ENCODE measurements around the gene GDE1.

The GDE1 gene

DNA sequence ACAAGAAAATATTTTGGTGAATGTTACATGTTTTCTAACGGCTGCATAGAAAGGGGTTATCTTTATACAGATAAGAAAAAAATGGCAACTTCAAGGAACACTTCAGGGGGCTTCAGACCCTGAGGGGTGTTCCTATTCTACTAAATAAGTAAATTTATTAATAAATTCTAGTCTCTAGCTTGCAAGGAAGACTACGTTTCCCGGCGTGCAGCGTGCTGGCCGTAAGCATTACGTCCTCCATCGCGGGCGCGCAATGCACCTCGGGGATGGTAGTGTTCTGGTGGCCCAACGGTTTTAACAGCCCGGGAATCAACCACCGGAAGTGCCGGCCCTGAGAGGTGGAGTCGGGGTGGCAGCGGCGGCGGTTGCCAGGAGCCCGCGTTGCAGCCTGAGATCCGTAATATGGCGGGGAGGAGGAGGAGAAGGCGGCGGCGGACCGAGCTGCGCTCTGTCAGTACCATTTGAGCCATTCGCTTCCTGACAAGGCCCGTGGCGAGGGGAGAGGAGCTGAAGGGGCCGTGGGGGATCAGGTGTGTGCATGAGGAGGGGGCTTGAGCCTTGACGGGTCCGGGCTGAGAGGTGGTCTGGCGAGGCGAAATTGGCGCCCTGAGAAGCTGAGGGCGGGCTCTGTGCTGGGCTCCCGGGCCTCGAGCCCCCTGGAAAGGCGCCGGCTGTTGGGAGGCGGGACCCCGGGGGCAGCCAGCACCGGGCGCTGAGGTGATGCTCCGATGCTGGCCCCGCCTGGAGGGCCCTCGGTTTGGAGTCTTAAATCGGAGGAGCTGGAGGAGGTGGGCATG is 1.9 kb upstream of the GDE1 start, which contains the start of gene CCP110:
Gene CCP110 (plus strand): TSS at position 384 of the 797 bp plus-strand sequence. CDS start 3,940 bp downstream, outside the sequence.
- peak; percentile 96 for DNase-seq

DNA sequence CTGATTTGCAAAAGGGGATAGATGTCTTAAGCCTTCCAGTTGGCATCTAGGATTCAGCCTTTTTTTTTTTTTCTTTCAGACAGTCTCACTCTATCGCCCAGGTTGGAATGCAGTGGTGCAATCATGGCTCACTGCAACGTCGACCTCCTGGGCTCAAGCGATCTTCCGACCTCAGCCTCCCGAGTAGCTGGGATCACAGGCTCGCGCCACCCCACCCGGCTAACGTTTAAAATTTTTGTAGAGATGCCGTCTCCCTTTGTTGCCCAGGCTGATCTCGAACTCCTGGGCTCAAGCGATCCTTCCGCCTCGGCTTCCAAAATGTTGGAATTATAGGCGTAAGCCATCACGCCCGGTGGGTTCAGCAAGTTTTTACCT is 1.3 kb upstream of the GDE1 start:
- peak; percentile 1 for DNase-seq

DNA sequence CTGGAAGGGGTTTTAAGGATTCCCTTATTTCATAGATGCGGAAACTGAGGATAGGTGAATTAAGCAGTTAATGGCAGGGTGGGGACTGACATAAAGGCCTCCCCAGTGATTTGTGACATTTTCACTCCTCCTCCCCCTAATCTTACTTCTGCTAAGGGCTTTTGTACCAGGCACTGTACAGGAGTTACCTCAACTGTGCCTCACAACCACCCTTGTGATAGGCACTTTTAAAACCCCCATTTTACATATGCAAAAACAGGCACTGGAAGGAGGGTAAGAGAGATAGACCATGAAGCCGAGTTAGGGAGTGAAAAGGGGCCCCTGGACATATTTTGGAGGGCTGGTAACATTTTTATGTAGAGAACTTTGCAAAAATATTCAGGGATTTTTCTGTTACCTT is 862 bp upstream of the GDE1 start:
- no peak for DNase-seq

DNA sequence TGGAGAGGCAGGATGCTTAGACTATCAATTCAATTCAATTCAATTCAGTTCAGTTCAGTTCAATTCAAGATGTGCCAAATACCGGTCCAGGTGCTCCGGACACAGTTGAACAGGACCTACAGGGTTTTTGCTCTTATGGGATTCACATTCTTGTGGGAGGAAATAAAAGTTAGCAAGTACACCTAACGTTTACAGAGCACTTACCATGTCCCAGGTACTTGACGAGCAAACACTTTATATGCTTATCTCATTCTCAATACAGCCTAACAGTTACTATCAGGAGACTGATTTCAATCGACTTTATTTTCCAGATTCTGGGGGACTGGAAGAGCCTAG is 467 bp upstream of the GDE1 start:
- DNase-seq: no peak

DNA sequence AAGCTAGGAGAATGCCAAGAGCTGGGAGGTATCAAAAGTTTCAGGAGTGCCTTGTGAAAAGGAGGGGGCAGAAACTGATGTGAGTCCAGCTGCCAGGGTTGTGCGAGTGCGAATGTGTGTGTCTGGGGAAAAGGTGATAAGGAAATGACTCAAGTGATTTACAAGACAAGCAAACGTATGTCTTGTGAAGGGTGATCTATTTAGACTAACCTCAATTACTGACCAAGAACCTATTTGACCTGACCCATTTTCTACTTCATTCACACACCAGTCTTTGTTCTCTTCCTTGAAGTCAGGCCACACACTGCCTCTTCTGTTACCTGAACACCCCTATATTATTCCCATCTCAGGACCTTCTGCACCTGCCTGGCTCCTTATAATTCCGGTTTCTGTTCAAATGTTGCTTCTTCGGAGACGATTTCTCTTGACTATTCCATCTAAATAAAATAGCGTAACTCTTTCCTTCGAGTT is 1.0 kb downstream of the GDE1 start:
- peak; percentile 3 for DNase-seq

DNA sequence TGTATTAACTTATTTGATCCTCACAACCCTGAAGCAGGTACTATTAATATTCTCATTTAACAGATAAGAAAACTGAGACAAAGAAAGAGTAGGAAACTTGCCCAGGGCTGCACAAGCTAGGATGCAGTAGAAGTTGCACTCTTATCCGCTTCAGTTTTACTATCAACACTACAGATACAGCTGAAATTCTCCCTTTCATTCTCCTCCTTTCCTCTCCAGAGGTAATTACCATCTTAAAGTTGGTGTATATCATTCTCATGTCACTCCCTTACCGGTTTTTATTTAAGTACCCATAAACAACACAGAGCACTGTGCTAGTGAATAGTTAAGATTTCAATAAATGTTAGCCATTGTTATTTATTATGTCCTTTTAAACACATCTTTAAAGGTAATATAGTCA is 3.5 kb downstream of the GDE1 start:
- DNase-seq: no peak

DNA sequence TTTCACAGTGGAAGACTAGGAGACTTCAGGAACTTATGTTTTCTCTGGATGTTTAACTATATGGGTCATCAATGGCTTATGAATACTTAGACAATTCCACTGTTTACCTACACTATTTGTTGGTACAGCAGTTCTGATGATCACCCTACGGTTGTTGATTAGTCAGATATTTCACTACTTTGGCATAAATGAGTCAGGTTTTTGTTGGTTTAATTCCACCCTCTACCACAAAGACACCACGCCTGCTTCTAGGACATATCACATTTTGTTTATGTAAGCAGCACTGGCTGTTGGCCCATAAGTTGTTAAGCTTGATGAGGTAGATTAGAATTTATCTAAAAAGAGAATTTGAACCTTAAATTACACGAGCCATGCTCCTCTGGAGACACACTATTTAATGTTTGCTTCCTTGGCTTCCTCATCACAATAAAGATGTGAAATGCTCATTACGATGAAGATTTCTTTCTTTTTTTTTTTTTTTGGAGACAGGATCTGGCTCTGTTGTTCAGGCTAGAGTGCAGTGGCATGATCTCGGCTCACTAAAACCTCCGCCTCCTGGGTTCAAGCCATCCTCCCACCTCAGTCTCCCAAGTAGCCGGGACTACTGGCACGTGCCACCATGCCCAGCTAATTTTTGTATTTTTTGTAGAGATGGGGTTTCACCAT is 4.3 kb downstream of the GDE1 start:
- DNase-seq: no peak

DNA sequence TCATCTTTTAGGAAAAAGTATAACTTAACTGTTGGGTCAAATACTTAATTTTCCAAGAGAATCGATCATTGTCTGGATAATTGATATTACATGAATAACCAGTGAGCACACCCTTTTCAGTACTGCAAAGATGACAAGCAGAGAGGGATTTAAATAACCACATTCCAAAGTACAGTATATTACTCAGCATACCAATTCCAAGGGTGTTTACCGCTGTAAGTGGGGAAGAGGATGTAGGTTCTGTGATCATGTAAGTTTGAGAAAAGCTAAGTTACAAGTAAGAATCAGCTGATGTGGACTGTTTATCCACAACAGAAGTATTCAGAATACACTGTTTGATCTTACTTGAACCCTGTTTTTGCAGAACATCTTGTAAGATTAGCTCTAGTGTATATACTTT is 6.1 kb downstream of the GDE1 start:
- no peak for DNase-seq

DNA sequence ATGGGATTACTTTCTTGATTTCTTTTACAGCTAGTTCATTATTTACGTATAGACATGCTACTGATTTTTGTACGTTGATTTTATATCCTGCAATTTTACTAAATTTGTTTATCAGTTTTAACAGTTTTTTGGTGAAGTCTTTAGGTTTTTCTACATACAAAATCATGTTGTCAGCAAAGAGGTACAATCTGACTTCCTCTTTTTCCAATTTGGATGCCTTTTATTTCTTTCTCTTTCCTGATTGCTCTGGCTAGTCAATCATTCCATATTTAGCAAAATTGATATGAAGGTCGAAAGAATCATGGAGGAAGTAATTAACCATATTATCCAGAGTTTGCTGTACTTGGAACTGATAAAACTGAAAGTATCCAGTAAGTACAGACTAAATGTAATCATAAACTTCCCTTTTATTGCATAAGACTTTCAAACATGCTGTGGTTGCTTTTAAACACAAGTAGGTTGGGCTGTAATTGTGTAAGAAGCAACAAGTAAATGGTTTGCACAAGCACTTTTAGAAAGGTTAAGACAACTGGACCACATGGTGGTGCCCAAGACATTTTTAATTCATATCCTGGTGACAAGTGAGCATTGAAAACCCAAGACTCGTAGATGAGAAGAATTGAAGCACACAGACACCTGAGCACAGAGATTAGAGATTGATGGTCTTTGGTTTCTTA is 8.4 kb downstream of the GDE1 start:
- no peak for DNase-seq

DNA sequence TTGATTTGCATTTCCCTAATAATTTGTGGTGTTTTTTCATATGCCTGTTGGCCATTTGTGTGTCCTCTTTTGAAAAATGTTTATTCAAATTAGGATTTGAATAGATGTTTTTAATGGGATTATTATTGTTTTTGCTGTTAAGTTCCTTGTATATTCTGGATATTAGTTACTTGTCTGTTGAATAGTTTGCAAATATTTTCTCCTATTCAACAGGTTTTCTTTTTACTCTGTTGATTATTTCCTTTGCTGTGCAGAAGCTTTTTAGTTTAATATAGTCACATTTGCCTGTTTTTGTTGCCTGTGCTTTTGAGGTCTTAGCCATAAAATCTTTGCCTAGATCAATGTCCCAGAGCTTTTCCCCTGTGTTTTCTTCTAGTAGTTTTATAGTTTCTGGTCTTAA is 9.6 kb downstream of the GDE1 start:
- DNase-seq: no peak

DNA sequence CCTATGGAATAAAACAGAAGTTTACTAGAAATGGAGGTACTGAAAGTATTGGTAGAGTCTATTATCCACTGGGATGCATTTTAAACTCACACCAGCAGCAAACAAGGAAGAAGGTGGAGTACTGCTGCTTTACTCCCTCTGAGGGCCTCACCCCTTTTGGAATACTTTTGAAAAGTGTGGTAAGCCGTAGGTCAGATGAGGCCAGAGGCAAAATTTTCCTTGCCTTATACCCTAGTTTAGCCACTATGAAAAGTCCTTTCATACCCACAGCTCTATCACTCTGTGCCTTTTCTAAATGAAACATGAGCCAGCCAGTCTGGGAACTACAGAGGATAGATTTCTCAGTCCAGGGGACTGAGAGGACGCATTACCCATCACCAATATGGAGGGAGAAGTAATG is 14.0 kb downstream of the GDE1 start:
- no peak for DNase-seq

DNA sequence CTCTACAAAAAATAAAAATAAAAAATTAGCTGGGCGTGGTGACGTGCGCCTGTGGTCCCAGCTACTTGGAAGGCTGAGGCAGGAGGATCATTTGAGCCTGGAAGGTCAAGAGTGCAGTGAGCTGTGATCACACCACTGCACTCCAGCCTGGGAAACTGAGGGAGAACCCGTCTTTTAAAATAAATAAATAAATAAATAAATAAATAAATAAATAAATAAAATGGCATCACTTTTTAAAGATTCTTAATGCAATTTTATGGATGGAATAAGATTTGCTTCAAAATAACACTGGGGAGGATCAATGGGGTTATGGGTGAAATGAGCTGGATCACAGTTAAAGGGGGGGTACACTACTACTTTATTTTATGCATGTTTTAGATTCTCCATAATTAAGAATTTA is 14.9 kb downstream of the GDE1 start:
- no peak for DNase-seq

DNA sequence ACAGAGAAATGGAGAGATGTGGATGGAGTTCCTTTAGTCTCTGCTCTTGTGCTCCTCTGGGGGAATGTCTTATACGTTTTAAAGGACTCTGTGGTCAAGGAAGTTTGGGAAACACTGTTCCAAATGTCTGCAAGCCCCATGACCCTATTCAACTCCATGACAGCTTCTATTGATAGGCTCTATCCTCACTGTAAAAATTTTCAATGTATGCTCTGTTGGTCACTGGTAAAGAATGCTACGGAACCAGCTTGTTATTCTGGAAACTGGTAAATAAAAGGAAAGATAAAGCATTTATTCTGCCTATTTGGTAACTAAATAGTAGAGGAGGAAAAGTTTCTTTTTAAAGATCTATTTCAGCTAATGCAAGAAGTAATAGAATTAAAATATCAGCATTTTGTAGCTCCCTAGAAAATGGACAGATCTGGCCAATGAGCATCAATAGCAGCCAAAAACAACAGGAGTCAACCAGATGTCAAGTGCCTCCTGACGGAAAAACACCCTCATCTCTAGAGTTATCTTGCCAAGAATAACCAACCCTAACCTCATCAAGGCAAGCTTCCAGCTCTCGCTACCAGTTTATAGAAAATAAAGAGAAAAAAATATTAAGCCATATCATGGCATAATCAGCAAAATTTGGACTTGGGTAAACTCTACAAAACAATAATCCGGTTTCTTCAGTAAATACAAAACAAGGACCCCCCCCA is 16.1 kb downstream of the GDE1 start:
- no peak for DNase-seq

DNA sequence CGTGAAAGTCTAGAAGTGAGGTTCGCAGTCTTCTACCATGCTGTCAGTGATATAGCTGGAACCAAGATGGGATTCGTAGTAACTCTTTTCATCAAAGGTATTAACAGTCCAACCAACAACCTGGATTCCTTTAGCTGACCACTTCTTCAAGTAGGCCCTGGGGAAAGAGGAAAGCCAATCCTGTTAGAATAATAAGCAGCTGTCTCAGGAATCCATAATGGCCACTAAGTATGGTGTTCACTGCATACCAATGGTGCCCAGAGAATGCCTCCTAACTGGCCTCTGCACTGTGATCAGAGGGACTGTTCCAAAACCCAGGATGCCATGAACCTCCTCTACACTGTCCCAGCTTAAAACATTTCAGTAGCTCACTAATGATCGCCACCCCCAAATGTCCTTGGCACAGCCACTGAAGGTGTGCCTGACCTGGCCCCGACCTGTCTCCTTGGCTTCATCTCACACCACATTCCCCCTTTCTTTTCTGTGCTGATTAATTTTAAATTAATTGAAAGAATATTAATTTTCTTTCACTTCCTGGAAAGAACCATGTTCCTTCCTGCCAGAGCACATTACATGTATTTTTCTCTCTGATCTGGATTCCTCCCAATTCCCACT is 18.3 kb downstream of the GDE1 start:
- DNase-seq: no peak

DNA sequence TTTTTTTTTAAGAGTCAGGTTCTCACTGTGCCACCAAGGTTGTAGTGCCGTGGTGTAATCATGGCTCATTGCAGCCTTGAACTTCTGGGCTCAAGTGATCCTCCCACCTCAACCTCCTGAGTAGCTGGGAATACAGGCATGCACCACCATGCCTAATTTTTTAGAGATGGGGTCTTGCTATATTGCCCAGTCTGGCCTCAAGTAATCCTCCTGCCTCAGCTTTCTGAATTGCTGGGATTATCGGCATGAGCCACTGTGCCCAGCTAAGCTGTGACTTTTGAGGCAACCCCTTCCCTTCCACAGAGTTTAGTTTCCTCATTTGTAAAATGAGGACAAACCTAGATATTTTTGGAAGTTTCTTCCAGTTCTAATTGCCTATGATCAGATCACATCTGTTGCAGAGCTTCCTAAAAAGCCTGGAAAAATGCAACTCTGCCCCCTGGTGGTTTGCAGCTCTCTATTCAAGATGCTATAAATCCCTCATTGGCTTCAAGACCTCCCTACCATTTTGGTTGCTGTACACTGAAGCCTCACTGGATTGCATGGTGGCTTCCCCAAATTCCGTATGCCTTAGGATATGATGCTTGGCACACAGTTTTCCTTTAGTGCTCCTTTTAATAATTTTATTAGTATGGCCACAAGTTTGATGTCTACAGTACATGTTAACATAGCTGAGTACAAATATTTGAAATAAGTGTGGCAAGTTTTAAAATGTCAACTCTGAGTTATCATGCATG is 19.3 kb downstream of the GDE1 start:
- DNase-seq: peak; percentile 75

DNA sequence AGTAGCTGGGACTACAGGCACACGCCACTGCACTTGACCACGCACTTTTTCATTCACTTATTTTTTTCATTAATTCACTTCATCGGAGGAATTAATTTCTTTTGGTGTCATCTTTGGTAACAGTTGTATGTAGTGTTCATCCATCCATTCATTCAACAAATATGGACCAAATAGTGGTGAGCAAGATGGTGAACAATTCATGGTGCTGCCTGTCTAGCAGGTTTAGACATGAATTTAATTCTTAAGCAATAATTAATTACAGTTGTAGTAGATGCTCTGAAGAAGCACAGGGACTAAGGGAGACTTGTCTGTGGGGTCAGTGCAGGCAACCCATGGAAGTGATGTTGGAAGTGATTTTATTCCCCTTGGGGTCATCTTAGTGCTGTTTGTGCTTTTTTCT is 22.4 kb downstream of the GDE1 start:
- no peak for DNase-seq

DNA sequence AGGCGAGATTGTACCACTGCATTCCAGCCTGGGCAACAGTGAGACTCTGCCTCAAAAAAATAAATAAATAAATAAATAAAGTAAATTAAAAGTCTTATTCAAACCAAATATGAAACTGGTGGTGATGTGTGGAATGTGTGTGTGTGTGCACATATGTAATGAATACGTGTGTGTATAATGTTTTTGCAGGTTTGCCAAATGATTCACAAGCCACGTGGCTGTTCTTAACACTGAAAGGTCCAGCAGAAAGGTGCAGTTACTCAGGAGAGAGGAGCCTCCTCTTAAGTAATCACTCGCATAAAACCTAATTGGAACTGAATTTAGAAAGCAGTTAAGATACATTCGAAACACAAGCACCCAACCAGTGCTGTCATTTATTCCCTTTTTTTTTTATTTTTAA is 22.9 kb downstream of the GDE1 start:
- no peak for DNase-seq

DNA sequence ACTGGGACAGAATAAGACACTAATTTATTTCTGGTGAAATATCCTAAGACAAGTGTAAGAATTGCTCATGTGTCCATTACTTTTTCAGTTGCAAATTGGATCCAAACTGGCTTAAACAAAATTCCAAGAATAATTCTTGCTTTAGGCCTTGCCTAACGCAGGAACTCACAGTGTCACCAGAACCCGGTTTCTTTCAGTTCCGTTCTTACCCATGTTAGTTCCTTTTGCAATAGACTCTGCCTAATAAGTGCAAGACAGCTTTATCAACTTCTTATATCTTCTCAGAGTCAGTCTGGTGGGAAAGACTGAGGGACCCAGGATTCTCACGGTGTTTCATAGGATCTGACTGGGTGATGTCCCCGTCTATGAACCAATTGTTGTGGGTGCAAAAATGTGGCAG is 24.7 kb downstream of the GDE1 start:
- no peak for DNase-seq

DNA sequence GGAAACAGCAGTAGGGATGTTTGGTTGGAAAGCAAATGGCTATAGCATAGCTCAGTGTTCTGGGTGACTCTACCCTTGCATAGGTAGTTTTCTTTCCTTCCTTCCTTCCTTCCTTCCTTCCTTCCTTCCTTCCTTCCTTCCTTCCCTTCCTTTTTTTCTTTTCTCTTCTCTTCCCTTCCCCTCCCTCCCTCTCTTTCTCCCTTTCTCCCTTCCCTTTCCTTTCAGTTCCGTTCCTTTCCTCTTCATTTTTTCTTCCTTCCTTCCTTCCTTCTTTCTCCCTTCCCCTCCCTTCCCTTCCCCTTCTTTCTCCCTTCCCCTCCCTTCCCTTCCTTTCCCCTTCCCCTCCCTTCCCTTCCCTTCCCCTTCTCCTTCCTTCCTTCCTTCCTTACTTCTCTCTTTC is 31.3 kb downstream of the GDE1 start:
- DNase-seq: no peak

DNA sequence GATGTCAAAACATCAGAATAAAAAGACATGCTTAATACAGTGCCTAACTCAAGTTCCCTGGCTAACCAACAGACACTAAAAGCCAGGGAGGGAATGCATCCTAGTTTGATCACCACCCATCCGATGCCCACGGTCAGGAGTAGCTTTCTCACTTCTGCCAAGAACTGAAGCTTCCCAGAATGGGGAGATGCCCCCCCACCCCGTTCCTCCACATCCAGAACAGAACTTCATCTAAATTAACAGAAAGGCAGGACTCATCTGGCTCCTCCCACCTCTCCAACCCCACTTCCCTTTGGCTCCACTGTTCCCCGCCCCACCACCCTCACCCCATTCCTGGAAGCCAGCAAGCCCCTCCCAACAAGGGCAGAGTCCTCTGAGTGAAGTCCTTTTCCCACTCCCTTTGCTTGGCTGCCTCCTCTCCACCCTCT is 33.7 kb downstream of the GDE1 start:
- DNase-seq: no peak

DNA sequence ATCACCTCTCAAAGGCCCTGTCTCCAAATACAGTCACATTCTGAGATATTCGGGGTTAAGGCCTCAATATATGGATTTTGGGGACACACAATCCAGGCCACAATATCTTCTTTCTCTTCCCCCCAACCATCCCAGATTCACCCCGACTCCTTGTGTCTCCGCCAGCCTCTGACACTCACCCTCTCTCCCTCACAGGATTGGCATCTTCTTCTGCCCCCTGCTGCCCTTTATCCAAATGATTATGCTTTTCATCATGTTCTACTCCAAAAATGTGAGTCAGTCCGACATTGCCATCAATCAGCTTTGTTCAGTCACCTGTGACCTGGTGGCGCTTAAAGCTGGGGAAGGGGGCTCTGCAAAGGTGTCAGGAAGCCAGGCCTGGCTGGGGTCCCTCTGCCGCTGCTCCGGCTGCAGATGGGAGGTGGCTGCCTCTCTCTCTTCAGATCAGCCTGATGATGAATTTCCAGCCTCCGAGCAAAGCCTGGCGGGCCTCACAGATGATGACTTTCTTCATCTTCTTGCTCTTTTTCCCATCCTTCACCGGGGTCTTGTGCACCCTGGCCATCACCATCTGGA is 35.1 kb downstream of the GDE1 start:
- no peak for DNase-seq

DNA sequence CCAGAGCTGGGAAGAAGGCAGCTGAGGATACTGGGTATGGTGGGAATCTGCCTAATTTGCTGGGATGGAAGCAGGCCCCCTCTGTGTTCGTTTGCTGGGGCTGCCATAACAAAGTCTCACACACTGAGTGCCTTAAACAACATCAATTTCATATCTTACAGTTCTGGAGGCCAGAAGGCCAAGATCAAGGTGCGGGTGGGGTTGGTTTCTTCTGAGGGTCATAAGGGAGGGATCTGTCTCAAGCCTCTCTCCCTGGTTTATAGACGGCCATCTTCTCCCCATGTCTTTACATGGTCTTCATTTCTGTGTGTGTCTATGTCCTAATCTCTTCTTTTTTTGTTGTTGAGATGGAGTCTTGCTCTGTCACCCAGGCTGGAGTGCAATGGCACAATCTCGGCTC is 35.8 kb downstream of the GDE1 start:
- no peak for DNase-seq
